NCI-H526 (cell line): ENCODE measurements around the gene INPP5A.

Source experiments
- DNase-seq, 2 experiments: peaks; one replicate each; lab custom pipeline; 2025; lab: John Stamatoyannopoulos, UW

INPP5A gene

DNA sequence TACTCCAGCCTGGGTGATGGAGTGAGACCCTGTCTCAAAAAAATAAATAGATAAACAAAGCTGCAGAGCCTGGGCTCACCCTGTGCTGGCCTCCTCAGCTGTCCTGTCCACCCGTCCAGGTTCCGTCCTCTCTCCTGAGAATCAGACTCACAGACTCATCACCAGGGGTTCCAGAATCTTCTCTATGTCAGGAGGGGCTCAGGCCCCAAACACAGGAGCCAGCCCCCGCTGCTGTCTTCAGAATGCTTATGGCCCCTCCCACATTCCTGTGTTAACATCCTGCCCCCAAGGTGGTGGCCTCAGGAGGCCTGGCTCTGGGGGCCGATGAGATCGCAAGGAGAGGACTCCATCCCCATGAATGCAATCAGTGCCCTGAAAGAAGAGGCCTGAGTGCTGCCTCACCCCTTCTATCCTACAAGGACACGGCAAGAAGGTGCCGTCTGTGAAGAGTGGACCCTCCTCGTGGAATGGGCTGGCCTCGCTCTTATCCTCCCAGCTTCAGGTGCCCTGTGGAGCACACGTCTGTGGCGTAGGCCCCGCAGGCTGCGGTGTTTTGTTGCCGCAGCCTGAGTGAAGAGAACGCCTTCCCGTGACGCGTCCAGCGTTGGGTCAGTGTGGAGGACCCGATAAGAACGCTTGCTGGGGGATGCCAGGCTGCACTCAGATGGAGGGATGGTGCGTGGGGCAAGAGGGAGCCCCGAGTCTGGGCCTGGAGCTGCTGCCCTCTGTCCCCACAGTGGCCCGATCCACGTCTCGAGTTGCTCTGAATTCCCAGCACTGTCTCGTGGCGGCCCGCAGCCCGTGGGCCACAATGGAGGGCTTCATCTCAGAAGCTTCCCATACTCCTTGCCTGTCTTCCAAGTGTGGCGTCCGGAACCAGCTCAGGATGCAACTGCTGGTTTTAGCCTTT, 77.1 kb downstream of the INPP5A start:
- no peak for DNase-seq

DNA sequence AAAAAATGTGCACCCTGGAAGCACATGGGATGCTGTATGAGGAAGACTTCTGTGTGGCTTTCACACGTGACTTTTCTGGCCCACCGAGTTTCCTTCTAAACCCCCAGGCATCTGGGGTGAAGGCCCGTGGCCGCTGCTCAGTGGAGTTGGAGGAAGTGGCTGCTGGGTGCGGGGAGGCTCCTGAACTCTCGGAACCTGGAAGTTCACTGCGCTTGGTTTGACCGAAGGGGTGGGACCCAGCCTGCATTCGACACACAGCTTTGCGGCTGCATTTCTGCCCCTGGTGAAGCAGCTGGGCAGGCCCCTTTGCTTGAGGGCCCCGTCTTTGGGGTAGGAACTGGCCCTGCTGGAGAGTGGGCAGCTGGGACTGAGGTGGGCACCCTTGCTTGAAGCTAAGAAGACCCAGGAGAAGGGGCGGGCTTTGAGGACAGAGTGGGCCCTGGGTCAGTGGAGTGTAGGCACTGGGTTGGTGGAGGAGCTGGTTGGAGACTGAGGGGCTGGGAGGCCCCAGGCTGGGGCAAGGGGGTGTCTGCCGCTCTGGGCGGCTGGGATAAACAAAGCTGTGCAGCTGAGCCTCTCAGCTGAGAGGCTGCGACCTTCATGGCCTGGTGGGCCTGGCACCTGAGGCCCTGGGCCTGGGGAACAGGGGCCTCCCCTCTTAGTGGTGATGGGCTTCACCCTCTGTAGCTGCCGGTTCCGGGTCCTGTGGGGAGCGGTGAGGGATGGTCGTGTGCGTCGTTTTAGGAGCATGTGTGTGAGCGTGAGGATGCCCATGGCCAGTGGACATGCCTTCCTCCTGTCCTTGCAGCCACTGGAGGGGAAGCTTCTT, 78.0 kb downstream of the INPP5A start:
- DNase-seq, result no peak

DNA sequence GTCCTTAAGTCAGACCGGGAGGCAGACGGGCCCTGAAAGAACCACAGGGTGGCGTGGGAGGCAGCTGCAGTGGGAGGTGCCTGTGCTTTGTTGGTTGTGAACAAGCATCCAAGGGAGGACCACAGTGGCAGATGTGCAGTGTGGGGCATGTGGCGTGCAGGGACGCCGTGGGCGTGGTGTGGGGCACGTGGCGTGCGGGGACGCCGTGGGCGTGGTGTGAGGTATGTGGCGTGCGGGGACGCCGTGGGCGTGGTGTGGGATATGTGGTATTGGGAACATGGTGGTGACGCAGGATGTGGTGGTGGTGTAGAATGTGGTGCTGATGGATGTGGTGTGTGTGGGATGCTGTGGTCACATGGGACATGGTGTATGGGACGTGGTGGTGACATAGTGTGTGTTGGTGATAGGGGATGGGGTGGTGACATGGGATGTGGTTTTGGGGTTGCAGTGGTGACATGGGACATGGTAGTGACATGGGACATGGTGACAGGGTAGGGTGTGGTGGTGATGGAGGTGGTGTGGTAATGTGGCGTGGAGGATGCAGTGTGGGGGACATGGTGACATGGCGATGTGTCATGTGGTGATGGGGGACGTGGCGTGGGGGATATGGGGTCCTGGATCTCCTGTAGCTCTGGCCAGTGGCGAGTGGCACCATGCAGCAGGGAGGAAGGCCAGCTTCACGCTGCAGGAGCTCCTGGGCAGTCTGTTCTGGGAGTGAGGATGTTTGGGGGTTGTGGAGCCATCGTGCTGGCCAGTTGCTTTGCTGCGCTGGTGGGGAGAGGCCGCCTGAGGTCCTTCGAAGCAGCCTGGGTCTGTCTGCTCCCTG, 78.8 kb downstream of the INPP5A start:
- DNase-seq, result no peak

DNA sequence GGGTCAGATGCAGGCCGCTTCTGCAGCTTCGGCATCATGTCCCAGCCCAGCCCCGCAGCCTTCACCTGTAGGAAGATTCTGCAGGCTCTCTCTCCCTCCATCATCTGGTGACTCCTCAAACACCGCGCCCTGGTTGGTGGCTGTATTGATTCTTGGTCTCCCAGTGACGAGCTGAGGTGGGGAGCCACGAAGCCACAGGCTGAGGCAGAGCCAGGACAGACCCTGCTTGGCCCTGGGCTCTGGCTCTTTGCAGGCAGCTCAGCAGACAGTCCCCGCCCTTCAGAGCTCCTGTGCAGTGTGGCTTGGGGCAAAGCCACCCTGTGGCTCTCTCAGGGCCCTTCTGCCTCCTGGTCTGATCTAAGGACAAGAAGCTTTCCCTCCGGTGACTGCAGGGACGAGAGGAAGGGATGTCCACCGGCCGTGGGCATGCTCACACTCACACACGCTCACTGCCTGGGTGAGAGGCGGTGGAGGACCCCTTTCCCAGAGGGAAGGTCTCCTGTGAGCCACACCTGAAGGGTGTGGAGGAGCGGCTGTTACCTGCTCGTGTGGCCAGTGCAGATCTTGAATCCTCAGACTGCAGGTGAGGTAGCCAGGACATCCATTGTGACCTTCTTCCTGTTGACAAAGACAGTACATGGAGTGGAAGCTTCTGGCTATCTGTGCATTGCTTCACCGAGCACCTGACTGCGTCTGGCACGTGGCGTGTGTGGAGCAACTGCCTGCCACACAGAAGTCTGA, 79.6 kb downstream of the INPP5A start:
- no peak for DNase-seq

DNA sequence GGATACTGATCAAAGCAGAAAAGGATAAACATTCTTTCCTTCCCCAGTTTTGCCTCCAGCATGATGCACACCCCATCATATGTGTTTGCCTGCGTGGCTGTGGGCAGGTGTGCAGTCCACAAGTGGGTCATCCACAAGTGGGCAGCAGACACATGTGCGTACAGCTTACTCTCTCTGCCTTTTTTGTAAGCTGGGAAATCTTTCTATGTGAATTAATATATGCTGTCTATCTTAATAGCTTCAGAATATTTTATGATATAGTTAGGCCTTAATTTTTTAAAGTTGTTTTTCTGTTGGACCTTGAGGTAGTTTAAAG, 80.1 kb downstream of the INPP5A start:
- no peak for DNase-seq

DNA sequence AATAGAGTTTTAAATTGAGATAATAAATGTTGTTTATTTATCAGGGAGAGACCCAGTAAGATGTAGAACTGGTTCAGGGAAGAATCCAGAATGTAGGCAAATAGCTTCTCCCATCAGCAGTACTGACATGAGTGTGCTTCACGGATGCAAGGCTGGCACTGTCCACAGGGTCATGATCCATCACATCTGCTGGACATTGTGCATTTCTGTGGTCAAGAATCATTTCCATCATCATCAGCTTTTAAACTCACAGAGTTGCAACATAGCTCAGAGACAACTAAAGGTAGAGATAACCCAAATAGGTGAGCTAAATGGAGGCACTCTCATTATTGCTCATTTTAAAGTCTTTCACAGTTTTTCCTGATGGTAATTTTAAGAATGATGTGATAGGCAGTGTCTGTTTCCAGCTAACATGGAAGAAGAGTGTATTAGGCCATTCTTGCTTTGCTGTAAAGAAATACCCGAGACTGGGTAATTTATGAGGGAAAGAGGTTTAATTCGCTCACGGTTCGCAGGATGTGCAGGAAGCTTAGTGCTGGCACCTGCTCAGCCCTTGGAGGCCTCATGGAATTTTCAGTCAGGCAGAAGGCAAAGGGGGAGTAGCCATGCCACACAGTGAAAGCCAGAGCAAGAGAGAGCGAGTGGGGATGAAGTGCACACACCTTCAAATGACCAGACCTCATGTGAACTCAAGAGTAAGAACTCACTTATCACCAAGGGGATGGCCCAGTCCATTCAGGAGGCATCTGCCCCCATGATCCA, 80.8 kb downstream of the INPP5A start:
- DNase-seq, result no peak

DNA sequence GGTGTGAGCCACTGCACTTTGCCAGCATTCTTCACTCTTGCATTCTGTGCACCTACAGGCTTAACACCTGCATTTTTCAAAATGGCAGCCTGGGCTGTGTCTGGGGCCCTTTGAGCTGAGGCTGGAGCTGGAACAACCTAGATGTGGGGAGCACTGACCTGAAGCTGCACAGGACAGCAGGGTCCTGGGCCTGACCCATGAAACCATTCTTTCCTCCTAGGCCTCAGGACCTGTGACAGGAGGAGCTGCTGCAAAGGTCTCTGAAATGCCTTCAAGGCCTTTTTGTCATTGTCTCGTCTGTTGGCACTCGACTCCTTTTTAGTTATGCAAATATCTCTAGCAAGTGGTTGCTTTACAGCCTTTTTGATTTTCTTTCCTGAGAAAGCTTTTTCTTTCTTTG, 82.3 kb downstream of the INPP5A start:
- no peak for DNase-seq

DNA sequence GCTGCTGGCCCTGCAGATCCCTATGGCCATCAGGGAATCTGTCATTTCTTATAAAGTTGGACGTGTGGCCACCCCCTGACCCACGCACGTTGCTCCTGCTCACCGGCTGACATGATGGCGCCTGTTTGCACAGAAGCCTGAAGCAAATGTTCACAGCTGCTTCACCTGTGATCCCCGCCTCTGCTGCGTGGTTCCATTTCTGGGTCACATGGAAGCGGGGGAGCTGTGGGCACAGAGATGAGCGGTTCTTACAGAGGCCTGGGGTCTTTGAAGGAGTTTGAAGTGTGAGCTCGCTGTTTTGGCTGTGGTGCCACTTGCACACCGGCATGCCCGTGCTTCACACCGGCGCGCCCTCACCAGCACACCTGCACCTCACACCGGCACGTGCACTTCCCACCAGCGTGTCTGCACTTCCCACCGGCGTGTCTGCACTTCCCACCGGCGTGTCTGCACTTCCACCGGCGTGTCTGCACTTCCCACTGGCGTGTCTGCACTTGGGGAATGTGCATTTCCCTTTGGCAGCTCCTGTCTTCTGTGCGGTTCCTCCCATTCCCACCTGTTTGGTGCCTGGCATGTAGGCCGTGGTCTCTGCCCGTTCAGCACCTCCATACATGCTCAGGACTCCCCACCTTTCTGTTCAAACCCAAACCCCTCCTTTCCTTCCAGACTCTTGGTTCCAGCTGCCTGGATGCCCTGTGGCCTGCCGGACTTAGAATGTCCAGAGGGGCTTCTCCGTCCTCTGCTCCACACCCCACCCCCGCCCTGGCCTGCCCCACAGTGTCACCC, 86.7 kb downstream of the INPP5A start:
- no peak for DNase-seq

DNA sequence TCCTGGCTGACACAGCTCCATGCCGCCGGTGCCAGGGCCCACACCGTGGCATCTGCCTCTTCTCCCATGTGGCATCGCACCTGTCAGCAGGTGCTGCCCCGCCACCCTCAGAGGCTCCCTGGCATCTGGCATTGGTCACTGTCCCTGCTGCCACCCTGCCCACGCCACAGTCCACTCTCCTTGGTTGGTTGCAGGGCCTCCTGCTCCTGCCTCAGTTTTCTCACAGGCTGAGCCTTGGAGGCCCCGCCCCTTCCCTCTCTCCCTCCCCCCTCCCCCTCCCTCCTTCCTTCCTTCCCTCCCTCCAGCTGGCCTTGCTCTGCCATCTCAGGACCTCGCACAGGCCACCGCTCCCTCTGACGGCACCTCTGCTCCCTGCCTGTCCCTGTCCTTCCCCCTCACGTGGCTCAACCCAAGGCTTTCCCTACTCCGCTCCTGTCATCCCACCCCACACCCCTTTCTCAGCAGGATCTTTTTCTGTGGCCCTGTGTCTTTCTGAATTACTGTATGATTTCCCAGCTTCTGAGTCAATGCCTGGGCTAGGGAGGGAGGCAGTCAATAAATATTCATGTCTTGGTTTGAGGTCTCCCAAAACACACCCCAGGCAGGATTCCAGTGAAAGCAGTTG, 87.4 kb downstream of the INPP5A start:
- DNase-seq, result no peak

DNA sequence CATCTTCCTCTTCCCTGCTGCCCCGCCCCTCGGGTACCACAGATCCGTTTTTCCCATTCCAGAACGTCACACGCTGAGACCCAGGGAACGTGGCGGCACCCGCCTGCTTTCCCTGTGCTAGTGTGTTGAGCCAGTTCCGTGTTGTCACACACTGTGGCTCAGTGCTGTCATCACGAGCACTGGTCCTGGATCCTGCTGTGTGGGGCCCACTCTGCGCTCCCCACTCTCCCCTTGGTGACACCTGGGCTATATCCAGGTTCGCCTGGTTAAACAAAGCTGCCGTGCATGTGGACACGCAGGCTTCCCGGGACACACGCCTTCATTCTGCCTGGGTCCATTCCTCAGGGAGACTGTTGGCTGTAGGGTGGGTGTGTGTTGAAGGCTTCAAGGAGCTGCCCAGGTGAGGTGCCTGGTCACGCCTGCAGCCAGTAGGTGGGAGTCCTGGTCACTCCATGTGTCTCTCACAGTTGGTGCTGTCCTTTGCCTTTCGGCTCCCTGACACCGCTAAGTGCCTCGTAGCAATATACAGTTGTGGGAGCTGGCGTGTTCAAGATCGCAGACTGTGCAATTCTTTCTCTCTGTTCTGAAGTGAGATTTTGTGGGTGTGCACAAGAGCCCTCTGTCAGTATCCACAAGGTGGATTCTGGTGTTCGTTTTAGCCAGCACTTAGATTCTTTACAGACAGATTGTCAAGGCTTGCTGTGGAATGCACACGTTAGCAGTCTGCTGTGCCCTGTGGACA, 88.6 kb downstream of the INPP5A start:
- no peak for DNase-seq

DNA sequence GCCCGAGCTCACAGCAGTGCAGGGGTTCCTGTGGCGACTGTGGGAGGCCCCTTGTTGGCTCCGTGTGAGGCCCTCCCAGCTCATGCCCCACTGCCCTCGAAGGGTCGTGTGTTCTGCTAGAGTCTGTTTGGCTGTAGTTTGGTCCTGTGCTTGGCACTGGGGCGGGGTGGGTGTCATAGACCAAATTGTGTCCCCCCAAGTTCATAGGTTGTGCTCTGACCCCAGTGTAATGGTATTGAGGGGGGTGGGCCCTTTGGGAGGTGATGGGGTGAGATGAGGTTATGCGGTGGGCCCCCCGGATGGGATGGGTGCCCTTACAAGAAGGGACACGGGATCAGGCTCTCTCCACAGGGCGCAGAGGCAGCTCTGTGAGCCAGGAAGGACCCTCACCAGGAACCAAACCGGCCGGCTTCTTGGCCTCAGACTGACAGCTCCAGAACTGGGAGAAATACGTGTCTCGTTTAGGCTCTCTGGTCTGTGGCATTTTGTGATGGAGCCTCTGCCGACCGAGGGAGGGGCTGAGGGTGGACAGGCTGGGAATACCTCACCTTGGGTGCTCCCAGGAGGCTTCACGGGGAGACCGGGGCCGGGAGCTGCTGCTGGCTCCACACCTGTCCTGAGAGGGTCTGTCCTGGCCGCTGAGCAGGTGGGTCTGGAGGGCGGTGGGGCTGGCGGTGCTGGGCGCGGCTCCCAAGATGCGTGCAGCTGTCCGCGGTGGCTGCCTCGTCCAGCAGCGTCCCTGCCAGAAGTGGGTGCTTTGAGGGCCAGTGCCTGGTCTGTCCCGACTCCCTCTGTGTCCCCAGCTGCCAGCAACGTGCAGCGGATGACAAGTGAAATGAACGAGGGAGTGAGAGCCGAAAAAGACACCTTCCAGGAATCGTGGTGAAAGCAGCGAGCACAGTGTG, 89.4 kb downstream of the INPP5A start:
- DNase-seq, result no peak

DNA sequence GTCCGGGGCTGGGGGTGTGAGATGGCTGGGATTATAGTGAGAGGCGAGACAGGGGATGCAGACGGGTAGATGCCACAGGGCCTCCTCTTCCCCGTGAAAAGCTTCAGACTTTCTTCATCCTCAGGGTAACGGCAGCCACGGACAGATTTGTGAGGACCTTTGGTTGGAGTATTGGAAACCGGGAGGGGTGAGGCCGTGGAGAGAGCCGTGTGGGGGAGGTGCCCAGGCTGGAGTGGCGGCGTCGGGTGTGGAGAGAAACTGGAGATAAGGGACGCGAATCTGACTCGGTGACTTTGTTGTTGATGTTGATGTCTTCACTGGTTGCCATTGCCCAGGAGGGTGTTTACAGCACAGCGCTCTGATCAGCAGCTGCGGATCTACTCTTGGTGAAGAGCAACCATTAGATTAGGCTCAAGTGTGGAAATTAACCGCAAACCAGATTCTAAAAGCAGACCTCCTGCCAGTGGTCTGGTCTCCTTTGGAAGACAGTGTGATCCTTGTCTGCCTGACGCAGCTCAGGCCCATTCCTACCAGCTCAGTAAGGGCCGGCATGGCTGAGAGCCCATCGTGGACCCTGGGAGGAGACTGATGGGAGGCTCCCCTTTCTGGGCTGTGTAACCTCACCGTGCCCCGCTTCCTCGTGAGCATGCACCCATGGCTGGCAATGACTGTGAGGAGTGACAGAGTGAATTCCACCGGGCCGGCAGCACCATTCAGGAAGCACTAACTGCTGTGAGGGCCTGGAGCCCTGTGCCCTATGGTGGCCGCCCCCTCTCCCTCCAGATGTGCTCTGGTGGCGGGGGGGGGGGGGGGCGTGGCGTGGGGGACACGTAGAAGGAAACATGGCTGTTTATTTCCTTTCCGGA, 90.3 kb downstream of the INPP5A start:
- DNase-seq, result no peak

DNA sequence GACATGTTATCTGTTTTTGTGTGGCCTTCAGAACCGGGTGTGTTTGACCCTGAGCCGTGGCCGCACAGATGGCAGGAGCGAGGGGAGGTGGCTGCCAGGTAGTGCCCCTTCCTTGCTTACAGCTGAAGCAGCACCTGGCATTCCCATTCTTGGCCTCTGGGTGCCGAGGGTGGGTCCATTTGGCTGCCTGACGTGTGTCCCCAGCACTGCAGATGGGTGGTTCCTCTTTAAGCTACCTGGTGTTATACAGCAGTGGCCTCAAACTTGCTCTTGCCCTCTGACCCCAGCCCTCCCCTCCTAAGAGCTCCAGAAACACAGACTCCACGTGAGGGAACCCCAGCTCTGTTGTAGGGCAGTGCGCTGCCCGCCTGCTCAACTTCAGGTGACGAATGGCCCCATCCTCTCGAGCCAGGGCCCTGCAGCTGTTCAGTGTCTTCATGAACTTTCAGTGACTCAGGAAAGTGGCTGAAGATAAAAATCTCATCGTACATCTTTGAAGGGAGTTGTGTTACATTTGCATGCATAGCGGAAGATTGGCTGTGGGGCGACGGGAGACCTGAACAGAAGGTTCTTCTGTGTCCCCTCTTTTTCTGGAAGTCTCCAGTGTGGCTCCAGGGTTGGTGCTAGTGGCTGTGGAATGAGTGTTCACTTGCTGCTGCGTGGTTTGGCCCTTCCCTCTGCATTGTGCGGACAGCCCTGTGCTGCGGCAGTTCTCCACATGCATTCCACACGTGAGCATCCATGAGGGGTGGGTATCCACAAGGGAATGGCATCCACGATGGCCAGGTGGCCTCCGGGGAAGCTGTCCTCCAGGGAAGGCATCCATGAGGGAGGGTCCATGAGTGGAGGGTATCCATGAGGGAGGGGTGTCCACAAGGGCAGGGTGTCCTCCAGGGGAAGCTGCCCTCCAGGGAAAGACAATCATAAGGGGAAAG, 91.6 kb downstream of the INPP5A start:
- DNase-seq, result no peak

DNA sequence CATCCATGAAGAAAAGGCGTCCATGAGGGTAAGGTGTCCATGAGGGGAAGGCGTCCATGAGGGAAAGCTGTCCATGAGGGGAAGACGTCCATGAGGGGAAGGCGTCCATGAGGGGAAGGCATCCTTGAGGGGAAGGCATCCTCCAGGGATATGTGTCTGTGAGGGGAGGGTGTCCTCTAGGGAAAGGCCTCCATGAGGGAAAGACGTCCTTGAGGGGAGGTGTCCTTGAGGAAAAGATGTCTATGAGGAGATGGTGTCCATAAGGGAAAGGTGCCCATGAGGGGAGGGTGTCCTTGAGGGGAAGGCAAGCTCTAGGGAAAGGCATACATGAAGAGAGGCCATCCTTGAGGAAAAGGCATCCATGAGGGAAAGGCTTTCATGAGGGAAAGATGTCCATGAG, 92.6 kb downstream of the INPP5A start:
- no peak for DNase-seq

DNA sequence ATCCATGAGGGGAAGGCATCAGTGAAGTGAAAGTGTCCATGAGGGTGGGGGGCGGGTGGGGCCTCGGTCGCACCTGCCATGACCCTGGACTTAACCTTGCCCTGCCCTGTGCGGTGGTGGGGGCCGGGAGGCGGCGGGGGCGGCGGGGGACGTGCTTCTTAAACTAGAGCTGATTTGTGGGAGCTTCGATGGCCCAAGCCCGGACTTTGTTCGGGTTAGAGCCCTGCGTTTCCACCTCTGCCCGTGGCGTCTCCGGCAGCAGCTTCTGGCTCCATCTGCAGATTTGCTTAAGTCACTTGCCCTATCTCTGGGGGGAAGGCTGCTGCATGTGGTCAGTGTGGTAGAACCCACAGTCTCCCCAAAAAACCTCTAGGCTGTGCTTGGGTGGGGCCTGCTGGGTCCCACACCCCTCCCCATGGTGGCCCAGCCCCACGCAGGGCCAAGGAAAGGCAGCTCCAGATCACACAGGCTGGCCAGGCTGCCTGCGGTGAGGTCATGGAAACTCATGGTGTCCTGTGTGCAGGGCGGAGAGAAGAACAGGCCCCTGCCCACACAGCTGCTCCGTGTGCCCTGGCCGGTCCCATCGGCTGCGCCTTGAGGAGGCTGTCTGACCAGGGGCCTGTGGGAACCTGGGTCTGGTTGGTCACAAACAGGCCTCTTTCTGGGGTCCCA, 93.2 kb downstream of the INPP5A start:
- DNase-seq, result no peak
